ENCODE measurements around the gene KCNB1.

GRCh38 chr20:49426395-49426794 is 56.1 kb downstream of the KCNB1 start:
- TF ChIP-seq, protein P1, sequence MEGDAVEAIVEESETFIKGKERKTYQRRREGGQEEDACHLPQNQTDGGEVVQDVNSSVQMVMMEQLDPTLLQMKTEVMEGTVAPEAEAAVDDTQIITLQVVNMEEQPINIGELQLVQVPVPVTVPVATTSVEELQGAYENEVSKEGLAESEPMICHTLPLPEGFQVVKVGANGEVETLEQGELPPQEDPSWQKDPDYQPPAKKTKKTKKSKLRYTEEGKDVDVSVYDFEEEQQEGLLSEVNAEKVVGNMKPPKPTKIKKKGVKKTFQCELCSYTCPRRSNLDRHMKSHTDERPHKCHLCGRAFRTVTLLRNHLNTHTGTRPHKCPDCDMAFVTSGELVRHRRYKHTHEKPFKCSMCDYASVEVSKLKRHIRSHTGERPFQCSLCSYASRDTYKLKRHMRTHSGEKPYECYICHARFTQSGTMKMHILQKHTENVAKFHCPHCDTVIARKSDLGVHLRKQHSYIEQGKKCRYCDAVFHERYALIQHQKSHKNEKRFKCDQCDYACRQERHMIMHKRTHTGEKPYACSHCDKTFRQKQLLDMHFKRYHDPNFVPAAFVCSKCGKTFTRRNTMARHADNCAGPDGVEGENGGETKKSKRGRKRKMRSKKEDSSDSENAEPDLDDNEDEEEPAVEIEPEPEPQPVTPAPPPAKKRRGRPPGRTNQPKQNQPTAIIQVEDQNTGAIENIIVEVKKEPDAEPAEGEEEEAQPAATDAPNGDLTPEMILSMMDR (IDR thresholded peaks at IDR 0.05; ENCODE audit: insufficient read depth, low read length), result no peak
- TF ChIP-seq POLR2AphosphoS5 (IDR thresholded peaks at IDR 0.05; ENCODE audit: low read depth), result no peak
- no peak for TF ChIP-seq SPI1 (IDR thresholded peaks at IDR 0.05; ENCODE audit: borderline replicate concordance, low read depth)
- no peak for TF ChIP-seq GABPA (IDR thresholded peaks at IDR 0.05; ENCODE audit: low read depth)

All from HL-60 (cell line).